Measurements from ENCODE around the gene PCNT. TPM values are rescaled to one million over a fixed set of nuclear protein-coding genes. Genes with fewer than 3 reads are reported as not detected.

Gene PCNT
- total RNA-seq, 4 donors from 2014 or later, result 30.3 to 44.0 (median 33.3) TPM

DNA sequence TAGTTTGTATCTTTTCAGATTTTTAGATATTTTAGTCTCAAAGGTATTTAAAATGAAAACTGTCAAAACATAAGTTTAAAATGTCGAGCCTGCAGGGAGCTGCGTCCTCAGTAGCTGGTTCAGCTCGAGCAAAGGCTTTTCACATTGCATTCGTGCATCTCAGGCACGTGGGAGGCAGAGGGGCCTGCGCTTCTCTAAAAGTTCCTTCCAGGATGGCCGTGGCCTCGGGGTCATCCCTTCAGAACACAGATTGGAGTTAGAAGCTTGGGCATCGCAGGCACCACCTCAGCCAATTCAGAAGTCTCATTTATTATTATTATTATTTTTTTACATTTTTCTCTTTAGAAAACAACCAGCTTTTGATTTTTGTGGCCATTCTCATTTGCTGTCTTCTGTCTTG is 67.8 kb downstream of the PCNT start:
- 91 to 92% methylated on average over 9 of the region's 9 CpGs for WGBS, 2 donors

DNA sequence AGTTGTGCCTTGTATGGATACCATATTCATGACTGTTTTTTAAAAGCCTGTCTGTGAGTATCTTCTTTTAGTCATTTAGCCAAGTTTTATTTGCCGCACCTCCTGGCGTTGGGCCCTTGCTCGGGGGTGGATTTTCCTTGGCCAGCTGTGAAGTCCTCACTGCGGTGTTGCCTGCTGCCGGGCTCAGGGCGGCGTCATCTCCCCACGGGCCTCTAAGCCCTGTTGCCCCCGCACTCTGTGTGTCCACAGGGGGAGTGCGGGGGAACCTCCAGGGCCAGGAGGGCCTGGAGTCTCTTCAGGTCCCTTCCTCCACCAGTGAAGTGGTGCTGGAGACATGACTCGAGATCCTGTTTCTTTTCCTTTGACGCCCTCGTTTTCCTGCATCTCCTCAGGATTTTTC is 69.0 kb downstream of the PCNT start:
- intact Hi-C loops (cut with DNase I; ENCODE audit: low total_unique reads), result no loop called here
- no peak for DNase-seq (ENCODE audit: low spot score in 2 of 2)
- no peak overlapping the region for H3K4me3 ChIP-seq (ENCODE audit: low read depth, poor library complexity, severe bottlenecking)
- TF ChIP-seq POLR2A (IDR thresholded peaks at IDR 0.05), result no peak
- TF ChIP-seq, protein P1, sequence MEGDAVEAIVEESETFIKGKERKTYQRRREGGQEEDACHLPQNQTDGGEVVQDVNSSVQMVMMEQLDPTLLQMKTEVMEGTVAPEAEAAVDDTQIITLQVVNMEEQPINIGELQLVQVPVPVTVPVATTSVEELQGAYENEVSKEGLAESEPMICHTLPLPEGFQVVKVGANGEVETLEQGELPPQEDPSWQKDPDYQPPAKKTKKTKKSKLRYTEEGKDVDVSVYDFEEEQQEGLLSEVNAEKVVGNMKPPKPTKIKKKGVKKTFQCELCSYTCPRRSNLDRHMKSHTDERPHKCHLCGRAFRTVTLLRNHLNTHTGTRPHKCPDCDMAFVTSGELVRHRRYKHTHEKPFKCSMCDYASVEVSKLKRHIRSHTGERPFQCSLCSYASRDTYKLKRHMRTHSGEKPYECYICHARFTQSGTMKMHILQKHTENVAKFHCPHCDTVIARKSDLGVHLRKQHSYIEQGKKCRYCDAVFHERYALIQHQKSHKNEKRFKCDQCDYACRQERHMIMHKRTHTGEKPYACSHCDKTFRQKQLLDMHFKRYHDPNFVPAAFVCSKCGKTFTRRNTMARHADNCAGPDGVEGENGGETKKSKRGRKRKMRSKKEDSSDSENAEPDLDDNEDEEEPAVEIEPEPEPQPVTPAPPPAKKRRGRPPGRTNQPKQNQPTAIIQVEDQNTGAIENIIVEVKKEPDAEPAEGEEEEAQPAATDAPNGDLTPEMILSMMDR (IDR thresholded peaks at IDR 0.05), result no peak
- WGBS, 2 donors, result 32 to 40% methylated on average over 13 of the region's 13 CpGs

More for the DNA sequence above, 67.8 kb downstream of the PCNT start:
- H3K4me3 ChIP-seq (ENCODE audit: low read depth, poor library complexity, severe bottlenecking), result no peak overlapping the region
- intact Hi-C loops (cut with DNase I; ENCODE audit: low total_unique reads), result no loop called here
- no peak for TF ChIP-seq POLR2A (IDR thresholded peaks at IDR 0.05)
- TF ChIP-seq, protein P1 (IDR thresholded peaks at IDR 0.05), result no peak
- DNase-seq (ENCODE audit: low spot score in 2 of 2), result no peak

DNA sequence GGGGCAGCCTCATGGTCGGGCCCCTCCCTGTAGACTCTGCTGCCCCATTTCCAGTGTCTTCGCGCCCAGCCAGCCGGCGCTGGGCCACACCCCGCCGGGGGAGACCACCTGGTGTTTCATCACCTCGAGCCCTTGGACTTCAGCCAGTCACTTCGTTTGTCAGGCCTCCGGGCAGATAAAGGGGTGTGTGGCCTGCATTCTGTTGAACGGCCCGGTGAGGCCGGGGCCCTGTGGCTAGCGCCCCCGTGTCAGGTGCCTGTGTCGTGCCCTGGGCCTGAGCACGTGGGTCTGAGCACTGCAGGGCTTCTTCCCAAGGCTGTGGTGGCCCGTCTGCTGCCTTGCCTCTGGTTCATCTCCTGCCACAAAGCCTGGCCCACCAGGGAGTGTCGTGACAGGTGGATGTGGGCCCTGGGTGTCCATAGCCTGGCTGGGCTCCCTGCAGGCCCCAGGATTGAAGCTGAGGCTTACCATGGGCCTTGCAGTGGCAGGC is 69.5 kb downstream of the PCNT start:
- intact Hi-C loops (cut with DNase I; ENCODE audit: low total_unique reads), result no loop called here
- 69 to 72% methylated on average over 12 to 19 of the region's 19 CpGs for WGBS, 2 donors
- TF ChIP-seq POLR2A (IDR thresholded peaks at IDR 0.05), result no peak
- TF ChIP-seq, protein P1 (IDR thresholded peaks at IDR 0.05), result no peak
- no peak for DNase-seq (ENCODE audit: low spot score in 2 of 2)
- no peak overlapping the region for H3K4me3 ChIP-seq (ENCODE audit: low read depth, poor library complexity, severe bottlenecking)

DNA sequence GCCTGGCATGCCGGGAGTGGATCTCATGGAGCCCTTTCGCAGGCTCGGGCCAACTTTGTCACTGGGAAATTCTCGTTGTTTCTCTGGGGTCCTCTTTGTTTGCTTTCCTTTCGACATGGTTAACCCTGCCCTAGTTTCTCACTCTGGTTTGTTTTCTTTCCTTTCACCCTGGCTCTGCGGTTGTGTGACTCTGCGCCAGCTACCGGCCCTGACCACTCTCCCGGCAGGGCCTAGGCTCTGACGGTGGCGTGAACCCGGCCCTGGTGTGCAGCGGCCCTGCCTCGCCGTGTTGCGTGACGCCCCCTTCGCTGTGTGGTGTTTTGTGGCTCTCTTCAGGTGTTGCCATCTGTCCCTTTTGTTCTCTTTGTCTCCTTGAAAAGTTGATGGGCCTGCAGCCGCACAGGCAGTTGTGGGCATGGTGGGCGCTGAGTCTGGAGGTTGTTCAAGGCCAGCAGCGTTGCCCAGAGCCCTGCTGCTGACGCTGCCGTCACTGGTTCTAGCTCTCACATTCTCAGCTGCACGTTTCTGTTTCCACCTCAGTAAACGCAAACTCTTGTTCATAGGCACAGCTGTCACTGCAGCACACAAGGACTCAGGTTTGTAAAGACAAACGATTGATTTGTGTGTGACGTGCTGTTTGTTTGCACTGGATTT is 70.1 kb downstream of the PCNT start:
- 90 to 94% methylated on average over 27 of the region's 27 CpGs for WGBS, 2 donors
- TF ChIP-seq, protein P1 (IDR thresholded peaks at IDR 0.05), result no peak
- TF ChIP-seq POLR2A (IDR thresholded peaks at IDR 0.05), result no peak
- no peak for DNase-seq (ENCODE audit: low spot score in 2 of 2)

DNA sequence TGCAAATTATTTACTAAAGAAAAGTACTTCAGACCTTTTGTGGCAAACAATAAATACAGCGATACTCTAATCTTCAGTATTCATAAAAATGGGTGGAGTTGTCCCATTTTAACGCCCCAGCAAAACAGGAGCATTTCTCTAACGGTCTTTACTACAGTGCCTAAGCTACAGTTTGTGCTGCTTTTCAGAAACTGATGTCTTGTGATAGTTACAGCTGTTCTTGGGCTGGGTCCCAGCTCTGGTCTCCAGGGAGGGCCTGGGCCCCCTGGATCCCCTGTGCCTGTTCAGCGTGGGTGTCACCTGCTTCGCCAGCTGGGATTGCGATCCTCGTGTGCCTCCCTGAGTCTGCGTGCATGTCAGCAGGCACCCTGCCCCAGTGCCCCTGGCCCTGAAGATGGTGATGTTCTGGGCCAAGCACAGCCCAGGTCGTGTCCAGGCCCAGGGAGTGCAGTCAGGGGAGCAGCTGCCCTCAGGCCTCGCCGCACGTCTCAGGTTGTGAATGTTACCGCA is 70.7 kb downstream of the PCNT start:
- 89% methylated on average over 13 of the region's 13 CpGs for WGBS, 2 donors
- DNase-seq (ENCODE audit: low spot score in 2 of 2), result no peak

More for the DNA sequence above, 70.1 kb downstream of the PCNT start:
- H3K4me3 ChIP-seq (ENCODE audit: low read depth, poor library complexity, severe bottlenecking), result no peak overlapping the region
- intact Hi-C loops (cut with DNase I; ENCODE audit: low total_unique reads), result no loop called here

More for the DNA sequence above, 70.7 kb downstream of the PCNT start:
- intact Hi-C loops (cut with DNase I; ENCODE audit: low total_unique reads), result no loop called here
- no peak for TF ChIP-seq POLR2A (IDR thresholded peaks at IDR 0.05)
- TF ChIP-seq, protein P1 (IDR thresholded peaks at IDR 0.05), result no peak
- no peak overlapping the region for H3K4me3 ChIP-seq (ENCODE audit: low read depth, poor library complexity, severe bottlenecking)

All from lower leg skin (tissue), 4 donors.